ENCODE data around the gene STXBP5L. TPM values are rescaled to one million over a fixed set of nuclear protein-coding genes. Genes with fewer than 3 reads are reported as not detected.

STXBP5L gene
- polyA plus RNA-seq, 3 donors = not detected

DNA sequence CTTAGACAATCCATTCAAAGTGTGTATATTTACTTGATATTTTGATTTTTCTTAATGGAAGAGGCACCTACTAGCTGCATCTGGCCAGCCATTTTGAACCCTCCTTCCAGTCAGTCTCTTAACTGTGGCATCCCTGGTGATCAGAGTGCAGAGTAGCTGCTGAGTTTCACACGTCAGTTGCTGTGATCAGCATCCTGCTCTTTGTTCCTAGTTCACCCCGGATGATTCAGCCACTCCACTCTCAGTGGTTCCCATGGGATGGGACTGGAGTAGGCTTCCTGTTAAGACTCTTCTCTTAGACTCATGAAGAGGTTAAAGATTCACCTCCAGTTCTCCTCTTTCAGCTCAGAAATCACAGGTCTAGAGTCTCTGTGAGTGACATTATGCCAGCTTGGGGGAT is 75.8 kb downstream of the STXBP5L start:
- peaks cover 28 to 30% of the 10 kb centered on the region in 2 donors for H3K9me3 ChIP-seq (replicated peaks in 1 of 2; ENCODE audit: control insufficient read depth in 1 of 2, insufficient read depth in 1 of 2, low read length in 2 of 2)
- H3K4me1 Mint-ChIP-seq = no peaks in the 10 kb centered on the region

DNA sequence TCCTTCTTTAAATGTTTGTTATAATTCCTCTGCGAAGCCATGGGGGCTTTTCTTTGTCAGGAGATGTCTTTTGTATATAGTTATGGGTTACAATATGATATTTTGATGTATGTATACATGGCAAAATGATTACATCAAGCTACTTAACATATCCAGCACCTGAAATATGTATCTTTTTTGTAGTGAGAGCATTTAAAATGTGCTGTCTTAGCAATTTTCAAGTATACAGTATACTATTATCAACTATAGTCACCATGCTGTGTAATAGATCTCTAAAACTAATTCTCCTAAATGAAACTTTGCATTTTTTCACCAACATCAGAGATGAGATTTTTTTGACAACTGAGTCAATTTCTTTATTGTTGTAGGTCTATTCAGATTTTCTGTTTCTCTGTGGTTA is 77.2 kb downstream of the STXBP5L start:
- Histone ChIP-seq H2AFZ (ENCODE audit: insufficient read depth, low read depth, low read length, poor library complexity, severe bottlenecking) (no peak overlapping the region), H3K9ac (ENCODE audit: insufficient read depth, low read length, poor library complexity, severe bottlenecking) (no peak overlapping the region), H3K4me2 (replicated peaks; ENCODE audit: extremely low read depth, low read length, poor library complexity, severe bottlenecking) (no peak overlapping the region)

More for the DNA sequence above, 75.8 kb downstream of the STXBP5L start:
- H3K4me1 ChIP-seq (ENCODE audit: control insufficient read depth in 1 of 2, insufficient read depth in 2 of 2, low read length in 2 of 2) = no peaks in the 10 kb centered on the region
- no peaks in the 10 kb centered on the region for H3K27me3 ChIP-seq (ENCODE audit: control insufficient read depth in 2 of 2, insufficient read depth in 2 of 2, low read length in 2 of 2)
- H3K27ac Mint-ChIP-seq = no peak overlapping the region
- WGBS (ENCODE audit: insufficient coverage) = no CpG with 5 or more reads among the region's 2 CpGs
- H3K79me2 ChIP-seq (ENCODE audit: insufficient read depth, low read length) = no peaks in the 10 kb centered on the region
- no peak overlapping the region for H3K9ac ChIP-seq (ENCODE audit: insufficient read depth, low read length, poor library complexity, severe bottlenecking)
- H4K20me1 ChIP-seq (ENCODE audit: insufficient read depth, low read length) = no peaks in the 10 kb centered on the region
- no peak for DNase-seq
- no peak overlapping the region for H3K4me2 ChIP-seq (replicated peaks; ENCODE audit: extremely low read depth, low read length, poor library complexity, severe bottlenecking)
- no peaks in the 10 kb centered on the region for H3K36me3 ChIP-seq (replicated peaks in 1 of 2; ENCODE audit: control insufficient read depth in 1 of 2, insufficient read depth in 2 of 2, low read length in 2 of 2)
- H3K9me3 Mint-ChIP-seq = peaks cover 9 to 27% (median 17%) of the 10 kb centered on the region in 7 donors
- no peaks in the 10 kb centered on the region for H3K36me3 Mint-ChIP-seq
- no peak overlapping the region for H3K4me3 ChIP-seq (replicated peaks in 1 of 3; ENCODE audit: low read depth in 2 of 3, low read length in 3 of 3)
- no peak overlapping the region for H2AFZ ChIP-seq (ENCODE audit: insufficient read depth, low read depth, low read length, poor library complexity, severe bottlenecking)
- TF ChIP-seq, protein P1, sequence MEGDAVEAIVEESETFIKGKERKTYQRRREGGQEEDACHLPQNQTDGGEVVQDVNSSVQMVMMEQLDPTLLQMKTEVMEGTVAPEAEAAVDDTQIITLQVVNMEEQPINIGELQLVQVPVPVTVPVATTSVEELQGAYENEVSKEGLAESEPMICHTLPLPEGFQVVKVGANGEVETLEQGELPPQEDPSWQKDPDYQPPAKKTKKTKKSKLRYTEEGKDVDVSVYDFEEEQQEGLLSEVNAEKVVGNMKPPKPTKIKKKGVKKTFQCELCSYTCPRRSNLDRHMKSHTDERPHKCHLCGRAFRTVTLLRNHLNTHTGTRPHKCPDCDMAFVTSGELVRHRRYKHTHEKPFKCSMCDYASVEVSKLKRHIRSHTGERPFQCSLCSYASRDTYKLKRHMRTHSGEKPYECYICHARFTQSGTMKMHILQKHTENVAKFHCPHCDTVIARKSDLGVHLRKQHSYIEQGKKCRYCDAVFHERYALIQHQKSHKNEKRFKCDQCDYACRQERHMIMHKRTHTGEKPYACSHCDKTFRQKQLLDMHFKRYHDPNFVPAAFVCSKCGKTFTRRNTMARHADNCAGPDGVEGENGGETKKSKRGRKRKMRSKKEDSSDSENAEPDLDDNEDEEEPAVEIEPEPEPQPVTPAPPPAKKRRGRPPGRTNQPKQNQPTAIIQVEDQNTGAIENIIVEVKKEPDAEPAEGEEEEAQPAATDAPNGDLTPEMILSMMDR (IDR thresholded peaks at IDR 0.05) = no peak
- no peak overlapping the region for H3K27ac ChIP-seq (ENCODE audit: low read depth in 1 of 2, low read length in 2 of 2)
- H3K27me3 Mint-ChIP-seq (ENCODE audit: low read depth in 3 of 3) = no peaks in the 10 kb centered on the region
- no peak overlapping the region for H3K4me3 Mint-ChIP-seq
- intact Hi-C loops (cut with micrococcal nuclease) = no loop called here

More for the DNA sequence above, 77.2 kb downstream of the STXBP5L start:
- H3K4me3 Mint-ChIP-seq = no peak overlapping the region
- Histone ChIP-seq H3K27ac (ENCODE audit: low read depth in 1 of 2, low read length in 2 of 2) (no peak overlapping the region), H3K79me2 (ENCODE audit: insufficient read depth, low read length) (no peaks in the 10 kb centered on the region), H4K20me1 (ENCODE audit: insufficient read depth, low read length) (no peaks in the 10 kb centered on the region), H3K4me3 (replicated peaks in 1 of 3; ENCODE audit: low read depth in 2 of 3, low read length in 3 of 3) (no peak overlapping the region), H3K27me3 (ENCODE audit: control insufficient read depth in 2 of 2, insufficient read depth in 2 of 2, low read length in 2 of 2) (no peaks in the 10 kb centered on the region), H3K9me3 (replicated peaks in 1 of 2; ENCODE audit: control insufficient read depth in 1 of 2, insufficient read depth in 1 of 2, low read length in 2 of 2) (peaks cover 20 to 21% of the 10 kb centered on the region in 2 donors), H3K36me3 (replicated peaks in 1 of 2; ENCODE audit: control insufficient read depth in 1 of 2, insufficient read depth in 2 of 2, low read length in 2 of 2) (no peaks in the 10 kb centered on the region), H3K4me1 (ENCODE audit: control insufficient read depth in 1 of 2, insufficient read depth in 2 of 2, low read length in 2 of 2) (no peaks in the 10 kb centered on the region)
- TF ChIP-seq, protein P1 (IDR thresholded peaks at IDR 0.05) = no peak
- intact Hi-C loops (cut with micrococcal nuclease) = no loop called here
- H3K9me3 Mint-ChIP-seq = peaks cover 10 to 21% (median 12%) of the 10 kb centered on the region in 7 donors
- no peak overlapping the region for H3K27ac Mint-ChIP-seq
- H3K4me1 Mint-ChIP-seq = no peaks in the 10 kb centered on the region
- WGBS (ENCODE audit: insufficient coverage) = no CpG with 5 or more reads among the region's 1 CpG
- no peaks in the 10 kb centered on the region for H3K27me3 Mint-ChIP-seq (ENCODE audit: low read depth in 3 of 3)
- H3K36me3 Mint-ChIP-seq = no peaks in the 10 kb centered on the region
- no peak for DNase-seq

Measured in CD14-positive monocyte (primary cell).